ENCODE measurements around the gene MBNL2. TPM values are rescaled to one million over a fixed set of nuclear protein-coding genes. Genes with fewer than 3 reads are reported as not detected.
A peak's percentile ranks its signal among the peaks of the same experiment; 100 is the strongest.

Gene MBNL2
- total and polyA plus RNA-seq, 2 of the 13 experiments (the other 11 are each of a cell fraction or from before 2014, with no cell fraction given), result 30.8 to 59.0 TPM

DNA sequence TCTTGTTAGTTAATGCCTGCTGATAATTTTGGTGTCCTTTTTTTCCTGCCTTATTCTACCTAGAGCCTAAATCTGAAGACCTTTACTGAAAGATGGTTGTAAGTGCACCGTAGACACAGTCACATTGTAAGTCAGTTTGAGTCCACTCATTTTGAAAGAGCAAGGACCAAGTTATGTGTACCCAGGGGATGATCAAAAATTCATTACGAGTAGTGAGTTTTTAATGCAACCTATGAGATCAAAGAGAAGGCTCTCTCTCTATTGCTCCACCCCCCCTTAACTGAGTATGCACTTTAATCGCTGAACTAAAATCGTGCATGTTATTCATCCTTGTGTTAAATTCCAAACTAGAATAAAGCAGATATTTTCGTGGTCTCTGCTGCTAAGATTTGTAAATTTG is 213.7 kb downstream of the MBNL2 start:
- intact Hi-C loops (cut with micrococcal nuclease; ENCODE audit: unreplicated experiment) (loop anchor here (1.0 to 10.0 kb wide), 2 partner anchors 145 to 211 kb away; partner anchors contain the start of gene MBNL2), in situ Hi-C loops (cut with HindIII; ENCODE audit: extremely low pct_ligation_motif_present, low pct_unique_long_range_greater_than_20kb) (no loop called here)
- DNase-seq (ENCODE audit: low spot score), result no peak
- 26% methylated on average over 5 of the region's 5 CpGs for WGBS (ENCODE audit: low lambda C conversion rate)
- no TSS peak for BruUV-seq (replicated peaks)
- Histone ChIP-seq H3K9ac (ENCODE audit: insufficient read depth, low read depth, low read length) (0 out of 2 replicates have a peak overlapping the region, but pooled peaks have one; percentile 44), H3K79me2 (ENCODE audit: insufficient read depth, low read length) (peaks cover 32% of the 10 kb centered on the region), H3K4me1 (ENCODE audit: insufficient read depth, low read length) (peaks cover 57% of the 10 kb centered on the region), H3K36me3 (replicated peaks in 1 of 2; ENCODE audit: control insufficient read depth in 1 of 2, insufficient read depth in 2 of 2, low read length in 2 of 2) (peaks cover 0 to 5% of the 10 kb centered on the region in 2 experiments; a peak in 1 of 5 replicates), H4K20me1 (ENCODE audit: insufficient read depth, low read length) (no peaks in the 10 kb centered on the region), H3K27ac (ENCODE audit: extremely low read length, insufficient read depth, low read length) (no peak overlapping the region), H3K4me2 (ENCODE audit: low read depth, low read length) (peak overlapping the region; percentile 92), H3K9me3 (ENCODE audit: low read length) (no peaks in the 10 kb centered on the region), H2AFZ (ENCODE audit: low read length) (no peak overlapping the region), H3K4me3 (replicated peaks in 1 of 3; ENCODE audit: insufficient read depth in 1 of 3, low read depth in 2 of 3, low read length in 3 of 3) (peak overlapping the region; percentile 26 to 90 (median 82); a peak in 5 of 6 replicates), H3K27me3 (ENCODE audit: control insufficient read depth in 1 of 2, insufficient read depth in 2 of 2, low read length in 2 of 2) (no peaks in the 10 kb centered on the region)
- no peak for ATAC-seq
- CTCF ChIA-PET (ENCODE audit: low intra/inter-chr PET ratio, low total read pairs), result no interaction called here
- TF ChIP-seq SAP130 (CRISPR knock-in tag; IDR thresholded peaks at IDR 0.05; ENCODE audit: low read depth), result peak; percentile 29; the same call in 1 of the 2 replicates
- no peak for TF ChIP-seq SSRP1 (CRISPR knock-in tag; IDR thresholded peaks at IDR 0.05)
- no peak for TF ChIP-seq MIER2 (CRISPR knock-in tag; IDR thresholded peaks at IDR 0.05)
- no peak for TF ChIP-seq MED13 (CRISPR knock-in tag; IDR thresholded peaks at IDR 0.05)
- FAIRE-seq, result peak; percentile 4
- POLR2A ChIA-PET, result no interaction called here

DNA sequence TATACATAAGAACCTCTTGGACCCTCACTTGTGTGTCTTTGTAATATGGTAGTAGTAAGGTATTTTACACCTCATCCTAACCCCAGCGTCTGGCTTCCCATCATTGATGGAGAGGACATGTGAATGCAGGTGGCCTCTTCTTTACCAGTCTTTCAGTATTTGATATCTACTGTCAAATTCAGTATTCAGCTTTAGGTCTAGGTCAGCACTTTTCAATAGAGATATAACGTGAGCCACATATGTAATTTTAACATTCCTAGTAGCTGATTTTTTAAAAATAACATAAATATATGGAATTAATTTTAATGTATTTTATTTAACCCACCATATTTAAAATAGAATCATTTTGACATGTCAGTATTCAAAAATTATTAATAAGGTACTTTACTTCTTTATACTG is 214.7 kb downstream of the MBNL2 start:
- peaks cover 0 to 5% of the 10 kb centered on the region in 2 experiments; a peak in 1 of 5 replicates for H3K36me3 ChIP-seq (replicated peaks in 1 of 2; ENCODE audit: control insufficient read depth in 1 of 2, insufficient read depth in 2 of 2, low read length in 2 of 2)
- intact Hi-C loops (cut with micrococcal nuclease; ENCODE audit: unreplicated experiment), result loop anchor here (10.0 kb wide), 1 partner anchor 212 kb away; the partner anchor contains the start of gene MBNL2
- in situ Hi-C loops (cut with HindIII; ENCODE audit: extremely low pct_ligation_motif_present, low pct_unique_long_range_greater_than_20kb), result no loop called here
- WGBS (ENCODE audit: low lambda C conversion rate), result 98% methylated on average over 2 of the region's 2 CpGs
- no peak overlapping the region for H3K27ac ChIP-seq (ENCODE audit: extremely low read length, insufficient read depth, low read length)
- no peaks in the 10 kb centered on the region for H3K9me3 ChIP-seq (ENCODE audit: low read length)
- no peak overlapping the region for H3K4me3 ChIP-seq (replicated peaks in 1 of 3; ENCODE audit: insufficient read depth in 1 of 3, low read depth in 2 of 3, low read length in 3 of 3)
- ChIA-PET CTCF (ENCODE audit: low intra/inter-chr PET ratio, low total read pairs) (no interaction called here), POLR2A (no interaction called here)
- BruUV-seq (replicated peaks), result no TSS peak
- H3K4me2 ChIP-seq (ENCODE audit: low read depth, low read length), result peak overlapping the region; percentile 92; the same call in 1 of the 2 replicates
- H3K79me2 ChIP-seq (ENCODE audit: insufficient read depth, low read length), result peaks cover 32% of the 10 kb centered on the region
- TF ChIP-seq MAFF (IDR thresholded peaks at IDR 0.05; ENCODE audit: low read depth, low read length) (peak; percentile 44; the same call in 1 of the 2 replicates), MAFK (conservative IDR thresholded peaks at IDR 0.05 in 1 of 2, IDR thresholded peaks at IDR 0.05 in 1 of 2; ENCODE audit: low read length in 2 of 2) (peak; percentile 57 to 73; a peak in 3 of 4 replicates), ZFP37 (CRISPR knock-in tag; IDR thresholded peaks at IDR 0.05; ENCODE audit: borderline replicate concordance) (no peak)
- peaks cover 48% of the 10 kb centered on the region for H3K4me1 ChIP-seq (ENCODE audit: insufficient read depth, low read length)
- FAIRE-seq (no peak), ATAC-seq (no peak), DNase-seq (ENCODE audit: low spot score) (no peak)
- no peak overlapping the region for H3K9ac ChIP-seq (ENCODE audit: insufficient read depth, low read depth, low read length)
- H3K27me3 ChIP-seq (ENCODE audit: control insufficient read depth in 1 of 2, insufficient read depth in 2 of 2, low read length in 2 of 2), result no peaks in the 10 kb centered on the region
- H4K20me1 ChIP-seq (ENCODE audit: insufficient read depth, low read length), result no peaks in the 10 kb centered on the region
- no peak overlapping the region for H2AFZ ChIP-seq (ENCODE audit: low read length)
